HUES6 (cell line): ENCODE measurements around the gene GYG2.

ENCODE experiments used
- H3K27ac ChIP-seq: 2 replicates; pipeline ENCODE4 v1.7.0; 2013; ENCODE audit warnings: low read depth, mild to moderate bottlenecking, low read length, inconsistent platforms
- H3K27me3 ChIP-seq: 2 replicates; pipeline ENCODE4 v1.6.1; 2013; ENCODE audit warnings: low read length; ENCODE audit not compliant: control insufficient read depth, insufficient read depth
- H3K36me3 ChIP-seq: 2 replicates; pipeline ENCODE4 v1.6.1; 2013; ENCODE audit warnings: low read length; ENCODE audit not compliant: control insufficient read depth, insufficient read depth
- H3K4me1 ChIP-seq: 2 replicates; pipeline ENCODE4 v1.6.1; 2013; ENCODE audit warnings: low read length; ENCODE audit not compliant: control insufficient read depth, insufficient read depth
- H3K4me3 ChIP-seq: 2 replicates; pipeline ENCODE4 v1.5.1; 2013; ENCODE audit warnings: low read depth, low read length
- H3K9ac ChIP-seq: one replicate; pipeline ENCODE4 v1.6.1; 2013; ENCODE audit warnings: mild to moderate bottlenecking, low read length
- H3K9me3 ChIP-seq: 2 replicates; pipeline ENCODE4 v1.6.1; 2013; ENCODE audit warnings: low read depth, low read length; ENCODE audit not compliant: control insufficient read depth, insufficient read depth

Gene GYG2

DNA sequence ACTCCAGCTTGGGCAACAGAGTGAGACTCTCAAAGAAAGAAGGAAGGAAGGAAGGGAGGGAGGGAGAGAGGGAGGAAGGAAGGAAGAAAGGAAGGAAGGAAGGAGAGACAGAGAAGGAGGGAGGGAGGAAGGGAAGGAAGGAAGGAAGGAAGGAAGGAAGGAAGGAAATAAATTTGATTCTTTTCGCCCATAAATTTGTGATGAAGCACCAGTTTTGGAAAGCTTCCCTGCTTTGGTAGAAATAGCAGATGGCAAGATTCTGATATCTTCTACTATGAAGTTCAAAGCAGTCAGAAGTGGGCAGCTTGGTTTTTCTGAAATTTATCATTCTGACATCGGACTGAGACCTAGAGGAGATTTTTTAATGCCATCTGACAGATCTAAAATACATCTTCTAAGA is 11.7 kb upstream of the GYG2 start:
- Histone ChIP-seq H3K9me3 (no peaks in the 10 kb centered on the region), H3K36me3 (no peaks in the 10 kb centered on the region), H3K4me1 (peaks cover 5% of the 10 kb centered on the region; the same call in 1 of the 2 replicates), H3K27me3 (no peaks in the 10 kb centered on the region), H3K4me3 (no peak overlapping the region), H3K9ac (no peak overlapping the region), H3K27ac (no peak overlapping the region)

DNA sequence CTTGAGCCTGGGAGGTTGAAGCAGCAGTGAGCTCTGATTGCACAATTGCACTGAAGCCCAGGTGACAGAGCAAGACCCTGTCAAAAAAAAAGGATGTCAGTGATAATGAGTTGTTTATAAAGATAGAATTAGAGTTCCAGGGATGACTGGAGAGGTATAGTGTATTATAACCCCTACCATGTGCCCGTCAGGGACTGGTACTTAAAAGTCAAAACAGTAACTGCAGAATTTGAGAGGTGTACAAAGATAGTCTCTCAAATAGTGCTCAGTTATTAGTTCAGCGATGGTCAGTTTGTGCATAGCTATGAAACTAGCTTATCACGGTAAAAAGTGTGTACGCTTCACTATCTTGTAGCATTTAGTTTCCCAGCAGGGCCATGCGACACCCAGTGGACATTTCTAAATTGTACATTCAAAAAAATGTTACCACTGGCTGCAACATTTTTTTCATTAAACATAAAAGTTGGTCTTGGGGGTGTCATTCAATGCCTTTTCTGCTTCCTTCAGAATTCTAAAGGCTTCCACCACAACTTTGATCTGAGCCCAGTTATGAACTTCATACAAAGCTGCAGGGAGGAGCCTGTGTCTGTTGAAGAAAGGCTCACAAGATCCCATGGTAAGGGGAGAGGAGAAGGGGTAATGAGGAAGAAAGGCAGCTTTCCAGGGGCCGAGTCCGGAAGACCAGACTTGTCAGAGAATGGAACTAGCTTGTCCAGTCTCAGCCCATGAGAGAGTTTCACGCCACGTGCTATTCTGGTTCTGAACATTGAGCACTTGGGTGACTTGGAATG is 9.2 kb upstream of the GYG2 start:
- H3K27ac ChIP-seq: no peak overlapping the region
- H3K36me3 ChIP-seq: no peaks in the 10 kb centered on the region
- no peak overlapping the region for H3K4me3 ChIP-seq
- H3K4me1 ChIP-seq: peaks cover 9% of the 10 kb centered on the region; the same call in 1 of the 2 replicates
- H3K9me3 ChIP-seq: no peaks in the 10 kb centered on the region
- H3K9ac ChIP-seq: no peak overlapping the region
- H3K27me3 ChIP-seq: no peaks in the 10 kb centered on the region

DNA sequence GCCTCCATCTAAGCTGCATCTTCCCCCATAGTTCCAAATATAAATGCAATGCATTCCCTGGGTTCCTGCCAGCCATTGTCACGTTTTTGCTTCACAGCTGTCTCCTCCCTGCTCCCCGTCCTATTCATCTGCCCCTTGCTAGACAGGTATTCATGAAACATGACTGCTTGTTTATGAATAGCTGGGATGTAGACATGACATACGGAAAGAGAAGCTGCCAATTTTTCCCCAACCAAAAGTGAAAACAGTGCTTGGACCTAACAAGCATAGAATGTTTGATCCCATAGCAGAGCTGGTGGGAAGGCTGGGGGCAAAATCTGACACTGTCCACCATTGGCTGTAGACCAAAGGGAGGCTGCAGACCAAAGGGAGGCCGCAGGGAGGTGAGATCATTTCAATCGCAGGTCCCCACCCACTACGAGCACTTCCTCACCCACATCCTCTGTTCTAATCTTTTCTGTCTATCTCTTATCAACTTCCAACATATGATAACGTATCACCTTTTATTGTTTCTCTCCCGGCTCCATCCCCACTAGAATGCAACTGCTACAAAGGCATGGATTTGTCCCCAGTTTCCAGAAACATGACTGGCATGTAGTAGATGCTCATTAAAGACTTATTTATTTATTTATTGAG is 8.5 kb upstream of the GYG2 start:
- H3K4me1 ChIP-seq: peaks cover 9% of the 10 kb centered on the region; the same call in 1 of the 2 replicates
- H3K27ac ChIP-seq: no peak overlapping the region
- H3K27me3 ChIP-seq: no peaks in the 10 kb centered on the region
- no peaks in the 10 kb centered on the region for H3K36me3 ChIP-seq
- H3K4me3 ChIP-seq: no peak overlapping the region
- no peak overlapping the region for H3K9ac ChIP-seq
- H3K9me3 ChIP-seq: no peaks in the 10 kb centered on the region

DNA sequence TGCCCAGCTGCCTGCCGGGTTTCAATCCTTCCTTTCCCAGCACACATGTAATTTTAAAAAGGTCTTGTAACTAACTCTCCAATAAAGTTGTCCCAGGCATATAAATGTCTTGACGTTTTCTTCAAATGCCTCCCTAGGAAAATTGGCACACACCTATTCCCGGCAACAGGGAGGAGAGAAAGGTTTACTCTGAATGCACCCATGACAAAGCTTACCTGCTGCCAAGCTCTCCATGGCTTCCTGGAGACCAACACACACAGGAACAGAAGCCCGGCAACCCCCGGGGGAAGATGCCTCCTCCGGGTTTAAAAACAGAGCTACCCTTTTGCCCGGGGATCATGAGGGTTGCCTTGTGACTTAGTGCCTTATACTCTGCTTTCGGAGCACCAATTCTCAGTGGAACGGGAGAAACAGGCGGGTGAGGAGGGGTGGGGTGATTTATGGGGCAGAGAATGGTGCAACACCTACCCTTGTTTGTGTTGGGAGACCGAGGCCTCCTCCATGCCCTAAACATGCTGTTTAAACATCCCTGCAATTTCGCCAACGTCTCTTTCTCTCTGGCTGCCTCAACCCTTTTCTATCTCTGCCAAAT is 4.8 kb upstream of the GYG2 start:
- Histone ChIP-seq H3K27ac (no peak overlapping the region), H3K4me1 (peaks cover 16% of the 10 kb centered on the region), H3K9ac (no peak overlapping the region), H3K9me3 (no peaks in the 10 kb centered on the region), H3K27me3 (peaks cover 8% of the 10 kb centered on the region), H3K4me3 (no peak overlapping the region), H3K36me3 (no peaks in the 10 kb centered on the region)

DNA sequence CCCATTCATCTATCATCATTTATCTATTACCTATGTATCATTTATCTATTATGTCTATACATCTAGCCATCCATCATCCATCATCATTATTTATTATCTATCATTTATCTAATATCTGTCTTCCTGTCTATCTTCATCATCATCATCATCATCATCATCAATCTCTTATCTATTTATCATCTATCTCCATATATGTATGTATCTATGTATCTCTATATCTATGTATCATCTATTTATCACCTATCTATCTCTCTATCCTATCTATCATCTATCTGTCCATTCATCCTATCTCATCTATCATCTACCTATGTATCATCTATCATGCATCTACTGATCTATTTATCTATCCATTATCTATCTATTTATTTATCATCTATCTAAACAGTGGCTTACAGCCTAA is 3.8 kb upstream of the GYG2 start:
- no peaks in the 10 kb centered on the region for H3K9me3 ChIP-seq
- peaks cover 8% of the 10 kb centered on the region for H3K27me3 ChIP-seq
- H3K27ac ChIP-seq: no peak overlapping the region
- no peaks in the 10 kb centered on the region for H3K36me3 ChIP-seq
- peaks cover 16% of the 10 kb centered on the region for H3K4me1 ChIP-seq
- no peak overlapping the region for H3K9ac ChIP-seq
- H3K4me3 ChIP-seq: no peak overlapping the region

DNA sequence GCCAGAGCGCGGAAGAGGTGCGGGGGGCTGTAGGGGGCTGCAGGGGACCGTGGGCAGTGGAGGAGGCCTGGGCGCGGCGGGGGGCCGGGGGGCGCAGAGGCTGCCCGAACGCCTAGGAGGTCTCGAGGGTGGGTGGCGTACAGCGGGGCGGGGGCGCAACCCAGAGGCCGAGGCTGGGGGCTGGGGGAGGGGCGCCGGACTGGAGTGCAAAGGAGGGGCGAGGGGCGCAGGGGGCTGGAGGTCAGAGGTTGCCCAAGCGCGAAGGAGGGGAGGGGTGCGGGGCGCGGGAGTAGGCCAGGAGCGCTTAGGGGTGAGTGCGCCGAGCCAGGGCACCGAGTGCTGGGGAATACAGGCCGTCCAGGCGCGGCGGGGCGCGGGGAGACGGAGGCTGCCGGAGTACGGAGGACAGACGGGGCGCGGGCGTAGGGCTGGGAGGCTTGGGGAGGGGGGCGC is 255 bp downstream of the GYG2 start:
- H3K4me3 ChIP-seq: peak overlapping the region; percentile 78
- H3K9me3 ChIP-seq: no peaks in the 10 kb centered on the region
- peaks cover 8% of the 10 kb centered on the region for H3K27me3 ChIP-seq
- peaks cover 21% of the 10 kb centered on the region for H3K36me3 ChIP-seq
- no peak overlapping the region for H3K27ac ChIP-seq
- H3K4me1 ChIP-seq: peaks cover 18% of the 10 kb centered on the region
- peak overlapping the region; percentile 64 for H3K9ac ChIP-seq

DNA sequence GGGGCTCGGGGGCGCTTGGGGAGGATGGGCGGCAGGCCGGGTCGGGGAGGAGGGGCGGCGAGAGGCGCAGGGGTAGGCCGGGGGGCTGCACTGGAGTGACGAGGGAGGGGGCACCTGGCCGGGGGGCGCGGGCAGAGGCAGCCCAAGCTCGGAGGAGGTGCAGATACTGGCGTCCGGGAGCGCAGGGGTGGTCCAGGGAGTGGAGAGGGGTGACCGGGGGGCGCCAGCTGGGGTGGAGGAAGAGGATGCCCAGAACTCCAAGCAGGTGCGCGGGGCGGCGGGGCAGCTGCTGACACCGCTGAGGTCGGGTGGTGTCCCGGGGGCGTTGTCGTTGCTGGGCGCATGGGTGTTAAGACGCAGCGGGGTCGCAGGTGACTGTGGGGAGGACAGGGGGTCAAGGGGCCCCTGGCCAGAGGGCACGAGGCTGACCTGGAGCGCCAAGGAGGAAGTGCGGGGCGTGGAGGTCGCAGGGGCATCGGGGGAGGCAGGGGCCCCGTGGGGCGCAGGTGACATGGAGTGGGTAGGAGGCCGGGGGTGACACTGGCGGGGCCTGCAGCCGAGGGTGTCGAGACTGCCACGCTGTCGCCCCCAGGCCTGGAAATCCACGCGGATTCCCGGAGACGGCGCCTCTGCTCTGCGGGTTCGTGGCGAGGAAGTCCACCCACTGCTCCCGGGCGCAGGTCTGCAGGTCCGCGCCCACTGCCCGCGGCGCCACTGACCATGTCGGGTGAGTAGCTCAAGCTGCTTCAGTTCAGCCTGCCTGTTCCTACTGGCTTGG is 928 bp downstream of the GYG2 start:
- no peak overlapping the region for H3K27ac ChIP-seq
- H3K27me3 ChIP-seq: peaks cover 8% of the 10 kb centered on the region
- no peaks in the 10 kb centered on the region for H3K9me3 ChIP-seq
- peak overlapping the region; percentile 64 for H3K9ac ChIP-seq
- peaks cover 13% of the 10 kb centered on the region for H3K4me1 ChIP-seq
- peak overlapping the region; percentile 78 for H3K4me3 ChIP-seq
- peaks cover 28% of the 10 kb centered on the region for H3K36me3 ChIP-seq

DNA sequence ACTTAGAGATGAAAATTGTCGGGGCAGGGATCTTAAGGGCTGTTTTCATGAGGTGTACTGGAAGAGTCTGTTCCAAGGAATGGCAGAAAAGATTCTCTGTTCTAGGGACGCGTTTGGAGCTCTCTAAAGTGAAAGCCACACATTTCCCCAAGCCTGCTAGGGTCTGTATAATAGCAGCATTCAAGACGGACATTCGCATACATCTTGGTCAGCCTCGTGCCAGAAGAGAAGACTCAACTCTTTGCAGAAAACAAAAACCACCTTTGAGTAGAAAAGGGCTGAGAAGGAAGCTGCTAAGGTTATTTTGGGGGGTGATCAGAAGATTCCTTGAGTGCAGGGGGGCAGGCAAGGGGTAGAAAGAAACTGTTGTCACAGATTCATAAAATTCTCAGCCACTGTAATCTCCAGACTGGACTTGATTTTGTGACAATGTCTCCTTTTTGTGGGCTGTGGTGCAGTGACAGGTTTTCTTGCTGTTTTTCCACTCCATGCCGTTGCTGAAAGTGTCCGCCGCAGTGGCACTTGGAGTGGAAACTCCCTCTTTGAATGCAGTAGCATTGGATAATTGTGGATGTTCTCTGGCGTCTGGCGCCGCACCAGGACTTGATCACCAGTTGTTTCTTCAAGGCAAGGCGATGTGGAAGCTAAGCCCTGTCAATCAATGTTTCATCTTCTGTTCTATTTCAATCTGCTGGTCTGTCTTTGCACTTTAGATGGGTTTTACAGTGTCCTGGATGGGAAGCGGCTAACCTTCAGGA is 2.9 kb downstream of the GYG2 start:
- H3K9me3 ChIP-seq: peaks cover 8% of the 10 kb centered on the region; the same call in 1 of the 2 replicates
- peaks cover 39% of the 10 kb centered on the region for H3K36me3 ChIP-seq
- H3K27ac ChIP-seq: no peak overlapping the region
- peaks cover 8% of the 10 kb centered on the region for H3K27me3 ChIP-seq
- H3K4me1 ChIP-seq: peaks cover 13% of the 10 kb centered on the region
- no peak overlapping the region for H3K4me3 ChIP-seq
- H3K9ac ChIP-seq: no peak overlapping the region

DNA sequence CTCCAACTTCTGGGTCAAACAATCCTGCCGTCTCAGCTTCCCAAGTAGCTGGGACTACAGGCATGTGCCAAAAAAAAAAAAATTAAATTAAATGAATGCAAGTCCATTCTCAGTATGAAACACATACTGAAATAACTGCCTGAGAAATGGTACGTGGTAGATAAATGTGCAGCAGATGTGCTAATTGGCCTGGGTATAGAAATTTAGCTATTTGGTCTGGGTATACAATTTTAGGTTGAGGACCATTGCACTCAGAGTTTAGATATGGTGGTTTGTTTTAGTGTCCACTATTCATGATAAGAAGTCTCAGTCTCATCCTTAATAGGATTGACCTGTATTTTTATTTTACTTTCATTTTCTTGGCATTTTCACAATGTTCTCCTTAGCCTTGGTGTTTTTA is 9.2 kb downstream of the GYG2 start:
- H3K36me3 ChIP-seq: peaks cover 70% of the 10 kb centered on the region
- H3K9me3 ChIP-seq: peaks cover 31% of the 10 kb centered on the region
- H3K27me3 ChIP-seq: no peaks in the 10 kb centered on the region
- H3K4me3 ChIP-seq: no peak overlapping the region
- H3K4me1 ChIP-seq: no peaks in the 10 kb centered on the region
- H3K9ac ChIP-seq: no peak overlapping the region
- no peak overlapping the region for H3K27ac ChIP-seq

DNA sequence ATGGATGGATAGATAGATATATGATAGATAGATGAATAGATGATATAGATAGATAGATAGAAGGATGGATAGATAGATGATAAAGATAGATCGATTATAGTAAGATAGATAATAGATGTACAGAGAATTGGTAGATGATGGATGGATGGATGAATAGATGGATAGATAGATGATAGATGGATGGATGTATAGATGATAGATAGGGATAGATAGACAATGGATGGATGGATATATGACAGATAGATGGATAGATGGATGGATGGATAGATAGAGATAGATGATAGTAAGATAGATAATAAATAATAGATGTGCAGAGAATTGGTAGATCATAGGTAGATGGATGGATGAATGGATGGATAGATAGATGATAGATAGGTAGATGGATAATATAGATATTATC is 12.2 kb downstream of the GYG2 start:
- no peaks in the 10 kb centered on the region for H3K4me1 ChIP-seq

More for the DNA sequence above, 12.2 kb downstream of the GYG2 start:
- Histone ChIP-seq H3K9me3 (peaks cover 30% of the 10 kb centered on the region), H3K9ac (no peak overlapping the region), H3K27ac (no peak overlapping the region), H3K36me3 (peaks cover 66% of the 10 kb centered on the region), H3K4me3 (no peak overlapping the region), H3K27me3 (no peaks in the 10 kb centered on the region)
